Astrocyte (in vitro differentiated cells and primary cell): ENCODE measurements around the gene SELENOO. TPM values are rescaled to one million over a fixed set of nuclear protein-coding genes. Genes with fewer than 3 reads are reported as not detected.

ENCODE experiments used
- DNase-seq: peaks from one replicate; pipeline ENCODE4 v3.0.0-alpha.2; 2010; ENCODE audit warnings: low read depth
- FAIRE-seq: peaks from 2 replicates; lab custom pipeline; 2011; peaks lifted over from hg19 to GRCh38; lab: Jason Lieb, UNC
- H2AFZ ChIP-seq: 2 replicates; pipeline ENCODE4 v1.6.0; 2012; ENCODE audit warnings: low read depth, low read length, inconsistent platforms
- H3K27ac ChIP-seq: 2 replicates; pipeline ENCODE4 v1.5.1; 2011; ENCODE audit warnings: low read depth, low read length, inconsistent platforms
- H3K27me3 ChIP-seq: 2 replicates; pipeline ENCODE4 v1.6.0; 2011; ENCODE audit warnings: low read length, inconsistent platforms; ENCODE audit not compliant: insufficient read depth
- H3K36me3 ChIP-seq: 2 replicates; pipeline ENCODE4 v1.5.1; 2011; ENCODE audit warnings: low read length, inconsistent platforms; ENCODE audit not compliant: insufficient read depth
- H3K4me1 ChIP-seq: 2 replicates; pipeline ENCODE4 v1.5.1; 2011; ENCODE audit warnings: low read length, inconsistent platforms; ENCODE audit not compliant: insufficient read depth
- H3K4me2 ChIP-seq: 2 replicates; pipeline ENCODE4 v1.6.0; 2012; ENCODE audit warnings: low read length, inconsistent platforms
- H3K4me3 ChIP-seq: 2 replicates; pipeline ENCODE4 v1.5.1; 2011; ENCODE audit warnings: low read depth, mild to moderate bottlenecking, low read length, inconsistent platforms; ENCODE audit not compliant: insufficient read depth
- H3K79me2 ChIP-seq: 2 replicates; pipeline ENCODE4 v1.6.0; 2012; ENCODE audit warnings: mild to moderate bottlenecking, low read length, inconsistent platforms; ENCODE audit not compliant: insufficient read depth
- H3K9ac ChIP-seq: 2 replicates; pipeline ENCODE4 v1.6.0; 2012; ENCODE audit warnings: mild to moderate bottlenecking, low read length, inconsistent platforms
- H3K9me3 ChIP-seq: 2 replicates; pipeline ENCODE4 v1.5.1; 2012; ENCODE audit warnings: low read depth, mild to moderate bottlenecking, low read length, inconsistent platforms; ENCODE audit not compliant: insufficient read depth
- H4K20me1 ChIP-seq: 2 replicates; pipeline ENCODE4 v1.6.0; 2012; ENCODE audit warnings: low read length, inconsistent platforms; ENCODE audit not compliant: insufficient read depth
- H3K27ac Mint-ChIP-seq: one replicate; pipeline ENCODE4 v1.8.0; 2021; ENCODE audit warnings: mild to moderate bottlenecking, mixed read lengths; ENCODE audit not compliant: unreplicated experiment
- H3K27me3 Mint-ChIP-seq: one replicate; pipeline ENCODE4 v1.8.0; 2021; ENCODE audit warnings: low read depth, mixed read lengths; ENCODE audit not compliant: unreplicated experiment
- H3K36me3 Mint-ChIP-seq: one replicate; pipeline ENCODE4 v1.8.0; 2021; ENCODE audit warnings: low read depth, mixed read lengths; ENCODE audit not compliant: unreplicated experiment
- H3K4me1 Mint-ChIP-seq: one replicate; pipeline ENCODE4 v1.8.0; 2021; ENCODE audit warnings: low read depth, mixed read lengths; ENCODE audit not compliant: unreplicated experiment
- H3K4me3 Mint-ChIP-seq: one replicate; pipeline ENCODE4 v1.8.0; 2021; ENCODE audit warnings: mild to moderate bottlenecking, moderate library complexity, mixed read lengths; ENCODE audit not compliant: unreplicated experiment
- H3K9me3 Mint-ChIP-seq: one replicate; pipeline ENCODE4 v1.8.0; 2021; ENCODE audit warnings: mild to moderate bottlenecking, mixed read lengths; ENCODE audit not compliant: unreplicated experiment
- EZH2 ChIP-seq: IDR thresholded peaks from 2 replicates; pipeline ENCODE4 v1.6.1; 2012; ENCODE audit warnings: mild to moderate bottlenecking, low read length, inconsistent platforms; ENCODE audit not compliant: insufficient read depth
- total RNA-seq: library from RNA; stranded (reverse); gene quantifications from 2 replicates; pipeline ENCODE4 v1.2.1, GENCODE V29; 2021
- TF ChIP-seq, protein P1 (sequence below): IDR thresholded peaks from 2 replicates; pipeline ENCODE4 v1.5.1; 2011; ENCODE audit warnings: low read depth, mild to moderate bottlenecking, inconsistent platforms, low read length, moderate library complexity; ENCODE audit not compliant: insufficient read depth

The SELENOO gene
- total RNA-seq, 1 donor from 2014 or later = 18.5 TPM

DNA sequence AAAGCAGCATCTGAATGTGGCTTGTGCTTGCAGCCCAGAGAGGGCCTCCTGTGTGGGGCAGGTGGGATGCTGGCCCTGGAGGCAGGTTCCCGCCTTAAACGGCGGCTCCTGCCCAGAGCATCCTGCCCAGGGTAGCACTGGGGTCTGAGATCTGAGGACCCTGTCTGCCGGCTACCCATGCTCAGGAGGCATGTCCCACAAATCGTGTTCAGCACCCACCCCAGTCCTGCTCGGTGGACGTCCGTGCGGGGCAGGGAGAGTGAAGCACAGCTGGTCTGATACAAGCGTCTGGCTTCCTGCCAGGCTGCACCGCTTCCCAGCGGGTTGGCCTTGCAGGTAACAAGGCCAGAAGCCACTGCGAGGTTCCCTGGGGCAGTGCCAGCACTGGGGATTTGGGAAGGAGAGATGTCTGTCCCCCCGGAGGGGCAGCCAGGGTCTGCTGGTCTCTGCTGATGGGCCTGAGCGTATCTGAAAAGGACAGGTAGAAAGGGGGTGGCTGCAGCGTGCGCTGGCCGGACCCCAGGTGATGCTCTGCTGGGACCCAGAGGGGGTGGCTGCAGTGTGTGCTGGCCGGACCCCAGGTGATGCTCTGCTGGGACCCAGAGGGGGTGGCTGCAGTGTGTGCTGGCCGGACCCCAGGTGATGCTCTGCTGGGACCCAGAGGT is 11.5 kb upstream of the SELENOO start:
- Histone ChIP-seq H3K36me3 (no peaks in the 10 kb centered on the region), H3K4me3 (no peak overlapping the region), H3K4me2 (no peak overlapping the region), H3K27me3 (no peaks in the 10 kb centered on the region), H2AFZ (no peak overlapping the region), H3K4me1 (peaks cover 27% of the 10 kb centered on the region), H3K79me2 (peaks cover 66% of the 10 kb centered on the region), H3K9me3 (no peaks in the 10 kb centered on the region), H3K27ac (no peak overlapping the region), H4K20me1 (peaks cover 55% of the 10 kb centered on the region), H3K9ac (no peak overlapping the region)
- DNase-seq = no peak
- no peak for FAIRE-seq
- TF ChIP-seq EZH2 = no peak
- TF ChIP-seq, protein P1, sequence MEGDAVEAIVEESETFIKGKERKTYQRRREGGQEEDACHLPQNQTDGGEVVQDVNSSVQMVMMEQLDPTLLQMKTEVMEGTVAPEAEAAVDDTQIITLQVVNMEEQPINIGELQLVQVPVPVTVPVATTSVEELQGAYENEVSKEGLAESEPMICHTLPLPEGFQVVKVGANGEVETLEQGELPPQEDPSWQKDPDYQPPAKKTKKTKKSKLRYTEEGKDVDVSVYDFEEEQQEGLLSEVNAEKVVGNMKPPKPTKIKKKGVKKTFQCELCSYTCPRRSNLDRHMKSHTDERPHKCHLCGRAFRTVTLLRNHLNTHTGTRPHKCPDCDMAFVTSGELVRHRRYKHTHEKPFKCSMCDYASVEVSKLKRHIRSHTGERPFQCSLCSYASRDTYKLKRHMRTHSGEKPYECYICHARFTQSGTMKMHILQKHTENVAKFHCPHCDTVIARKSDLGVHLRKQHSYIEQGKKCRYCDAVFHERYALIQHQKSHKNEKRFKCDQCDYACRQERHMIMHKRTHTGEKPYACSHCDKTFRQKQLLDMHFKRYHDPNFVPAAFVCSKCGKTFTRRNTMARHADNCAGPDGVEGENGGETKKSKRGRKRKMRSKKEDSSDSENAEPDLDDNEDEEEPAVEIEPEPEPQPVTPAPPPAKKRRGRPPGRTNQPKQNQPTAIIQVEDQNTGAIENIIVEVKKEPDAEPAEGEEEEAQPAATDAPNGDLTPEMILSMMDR = no peak
- Mint-ChIP-seq H3K27me3 (no peaks in the 10 kb centered on the region), H3K4me3 (no peak overlapping the region), H3K4me1 (peaks cover 8% of the 10 kb centered on the region), H3K9me3 (no peaks in the 10 kb centered on the region), H3K36me3 (peaks cover 3% of the 10 kb centered on the region), H3K27ac (no peak overlapping the region)

GRCh38 chr22:50189849-50190181 is 11.0 kb upstream of the SELENOO start:
- H3K27me3 ChIP-seq = no peaks in the 10 kb centered on the region
- TF ChIP-seq, protein P1 = no peak
- no peak for TF ChIP-seq EZH2
- no peak overlapping the region for H3K27ac ChIP-seq
- no peak overlapping the region for H3K4me3 ChIP-seq
- peak overlapping the region; percentile 69 for H3K4me2 ChIP-seq
- H3K9ac ChIP-seq = no peak overlapping the region
- no peak overlapping the region for H2AFZ ChIP-seq
- Mint-ChIP-seq H3K4me3 (no peak overlapping the region), H3K36me3 (peaks cover 3% of the 10 kb centered on the region), H3K27ac (no peak overlapping the region), H3K27me3 (no peaks in the 10 kb centered on the region), H3K9me3 (no peaks in the 10 kb centered on the region), H3K4me1 (peaks cover 8% of the 10 kb centered on the region)
- H3K36me3 ChIP-seq = no peaks in the 10 kb centered on the region
- peaks cover 60% of the 10 kb centered on the region for H4K20me1 ChIP-seq
- FAIRE-seq (no peak), DNase-seq (no peak)
- H3K4me1 ChIP-seq = peaks cover 27% of the 10 kb centered on the region
- H3K79me2 ChIP-seq = peaks cover 66% of the 10 kb centered on the region
- no peaks in the 10 kb centered on the region for H3K9me3 ChIP-seq
